ENCODE data around the gene CCDC81.

GRCh38 chr11:86443415-86443814, 68.7 kb downstream of the CCDC81 start:
- TF ChIP-seq, protein P1, sequence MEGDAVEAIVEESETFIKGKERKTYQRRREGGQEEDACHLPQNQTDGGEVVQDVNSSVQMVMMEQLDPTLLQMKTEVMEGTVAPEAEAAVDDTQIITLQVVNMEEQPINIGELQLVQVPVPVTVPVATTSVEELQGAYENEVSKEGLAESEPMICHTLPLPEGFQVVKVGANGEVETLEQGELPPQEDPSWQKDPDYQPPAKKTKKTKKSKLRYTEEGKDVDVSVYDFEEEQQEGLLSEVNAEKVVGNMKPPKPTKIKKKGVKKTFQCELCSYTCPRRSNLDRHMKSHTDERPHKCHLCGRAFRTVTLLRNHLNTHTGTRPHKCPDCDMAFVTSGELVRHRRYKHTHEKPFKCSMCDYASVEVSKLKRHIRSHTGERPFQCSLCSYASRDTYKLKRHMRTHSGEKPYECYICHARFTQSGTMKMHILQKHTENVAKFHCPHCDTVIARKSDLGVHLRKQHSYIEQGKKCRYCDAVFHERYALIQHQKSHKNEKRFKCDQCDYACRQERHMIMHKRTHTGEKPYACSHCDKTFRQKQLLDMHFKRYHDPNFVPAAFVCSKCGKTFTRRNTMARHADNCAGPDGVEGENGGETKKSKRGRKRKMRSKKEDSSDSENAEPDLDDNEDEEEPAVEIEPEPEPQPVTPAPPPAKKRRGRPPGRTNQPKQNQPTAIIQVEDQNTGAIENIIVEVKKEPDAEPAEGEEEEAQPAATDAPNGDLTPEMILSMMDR (conservative IDR thresholded peaks at IDR 0.05; ENCODE audit: low read depth, low read length): no peak
- TF ChIP-seq EZH2 (IDR thresholded peaks at IDR 0.05; ENCODE audit: low read length, unreplicated experiment): no peak
